Motor neuron (in vitro differentiated cells): Measurements from ENCODE around the gene SMIM30. TPM values are rescaled to one million over a fixed set of nuclear protein-coding genes. Genes with fewer than 3 reads are reported as not detected.
"Not testable (repeated sequence)": the region's sequence is repeated elsewhere in the genome, so short reads cannot be mapped to it uniquely, and the experiment has no call there.

ENCODE experiments used
- ATAC-seq, 8 experiments: fragments of 200-7000 bp; cut with Tn5 transposase; replicated peaks in 6 of 8; 2 replicates each; pipeline ENCODE4 v1.8.0; 2021; ENCODE audit warnings: mild to moderate bottlenecking in 8 of 8, moderate library complexity in 8 of 8
- H3K27ac ChIP-seq, 2 donors: fragments of 250-450 bp; sonication (Bioruptor Pico); 2 replicates each; pipeline ENCODE4 v1.9.0; 2021; ENCODE audit warnings: antibody characterized with exemption in 2 of 2, mild to moderate bottlenecking in 2 of 2, moderate library complexity in 1 of 2
- H3K4me1 ChIP-seq, 2 donors: fragments of 250-450 bp; sonication (Bioruptor Pico); replicated peaks in 1 of 2; 2 replicates each; pipeline ENCODE4 v1.6.1; 2021; ENCODE audit warnings: antibody characterized with exemption in 2 of 2, mild to moderate bottlenecking in 2 of 2, moderate library complexity in 1 of 2
- H3K4me3 ChIP-seq, 5 donors: fragments of 250-450 bp; sonication (Bioruptor Pico); 2 replicates each; pipeline ENCODE4 v1.9.0; 2021; ENCODE audit warnings: antibody characterized with exemption in 5 of 5, mild to moderate bottlenecking in 5 of 5, moderate library complexity in 4 of 5
- WGBS, 10 experiments: fragments of 450-650 bp; shearing (Covaris generic); methylation state at CpG; one replicate each; pipeline ENCODE4 v1.0.0; 2022; 5-methylcytosine and 5-hydroxymethylcytosine counted together
- in situ Hi-C, 9 experiments: fragments of 400-800 bp; cut with MboI; loops; one replicate each; pipeline ENCODE4 v1.15.0; 2021; ENCODE audit warnings: low sequenced_read_pairs in 9 of 9, low pct_unique_long_range_greater_than_20kb in 2 of 9; ENCODE audit not compliant: unreplicated experiment in 9 of 9
- total RNA-seq, 8 experiments: library from RNA; unstranded; fragments of 300-600 nt; gene quantifications; 2 replicates each; pipeline versions ENCODE4 v1.2.3 to v1.2.4, GENCODE V29; 2022

SMIM30 gene
- total RNA-seq, result 100 to 1,000 TPM in 1 of 8 experiments, 10 to 100 TPM in 7; 27.0 to 108 (median 66.6) TPM

- Histone ChIP-seq H3K4me1 (peaks cover 5 to 28% of the 10 kb centered on the region in 2 donors), H3K27ac (peak within 1 kb of the TSS; percentile 6 to 37), H3K4me3 (peak within 1 kb of the TSS; percentile 50 to 67 (median 52))
- in situ Hi-C loops, result no loop called here
- 0 to 4% (median 1%) methylated on average over 4 to 21 of the region's 35 CpGs for WGBS, 10 experiments
- peak; percentile 81 to 100 (median 100) for ATAC-seq
Measured at GRCh38 chr7:113118074-113118959, at the start of gene SMIM30. Gene SMIM30 (minus strand): TSS chr7:113118554. CDS start chr7:113117578, 976 bp downstream.

GRCh38 chr7:113166176-113166575 lies 47.8 kb upstream of the SMIM30 start:
- ATAC-seq, H3K4me3 ChIP-seq, H3K27ac ChIP-seq, H3K4me1 ChIP-seq: not testable (repeated sequence)
- WGBS, 10 experiments, result 14 to 100% methylated on average over 1 of the region's 1 CpG; no CpG with 5 or more reads in 8 of the 10 experiments
- in situ Hi-C loops, result loop anchor here in 2 of 9 experiments (10.0 to 25.0 kb wide), 3 partner anchors 49 to 246 kb away; no protein-coding TSS in a partner anchor

GRCh38 chr7:113161050-113161449 lies 42.7 kb upstream of the SMIM30 start:
- H3K27ac ChIP-seq, result no peak overlapping the region
- ATAC-seq, result no peak
- H3K4me1 ChIP-seq, result no peaks in the 10 kb centered on the region
- WGBS, 10 experiments, result 52 to 100% (median 89%) methylated on average over 1 to 2 of the region's 2 CpGs; no CpG with 5 or more reads in 1 of the 10 experiments
- in situ Hi-C loops, result loop anchor here in 2 of 9 experiments (10.0 to 25.0 kb wide), 3 partner anchors 54 to 251 kb away; no protein-coding TSS in a partner anchor
- H3K4me3 ChIP-seq, result no peak overlapping the region

- Histone ChIP-seq H3K27ac (no peak overlapping the region), H3K4me3 (no peak overlapping the region), H3K4me1 (peaks cover 0 to 1% of the 10 kb centered on the region in 2 donors)
- ATAC-seq, result peak in 3 of 8 experiments; percentile 55 to 68 (median 67)
- WGBS, 10 experiments, result 0 to 70% (median 23%) methylated on average over 1 to 5 of the region's 5 CpGs; no CpG with 5 or more reads in 2 of the 10 experiments
- in situ Hi-C loops, result loop anchor here in 2 of 9 experiments (10.0 to 25.0 kb wide), 3 partner anchors 55 to 252 kb away; no protein-coding TSS in a partner anchor
Measured at GRCh38 chr7:113159746-113160339, 41.5 kb upstream of the SMIM30 start.

GRCh38 chr7:113158756-113159155 lies 40.4 kb upstream of the SMIM30 start:
- H3K27ac ChIP-seq, result no peak overlapping the region
- ATAC-seq, result no peak
- in situ Hi-C loops, result loop anchor here in 2 of 9 experiments (25.0 kb wide), 2 partner anchors 129 to 254 kb away; no protein-coding TSS in a partner anchor
- 30 to 86% (median 50%) methylated on average over 1 to 2 of the region's 2 CpGs; no CpG with 5 or more reads in 1 of the 10 experiments for WGBS, 10 experiments
- no peak overlapping the region for H3K4me3 ChIP-seq
- H3K4me1 ChIP-seq, result peaks cover 0 to 9% of the 10 kb centered on the region in 2 donors

- Histone ChIP-seq H3K4me1 (peaks cover 0 to 14% of the 10 kb centered on the region in 2 donors), H3K4me3 (no peak overlapping the region), H3K27ac (no peak overlapping the region)
- in situ Hi-C loops, result loop anchor here in 2 of 9 experiments (25.0 kb wide), 2 partner anchors 133 to 258 kb away; no protein-coding TSS in a partner anchor
- peak in 4 of 8 experiments; percentile 36 to 82 (median 44) for ATAC-seq
- 23 to 69% (median 47%) methylated on average over 1 to 3 of the region's 3 CpGs; no CpG with 5 or more reads in 2 of the 10 experiments for WGBS, 10 experiments
Measured at GRCh38 chr7:113154117-113154516, 35.8 kb upstream of the SMIM30 start.

GRCh38 chr7:113144817-113145216 lies 26.5 kb upstream of the SMIM30 start:
- Histone ChIP-seq H3K27ac (no peak overlapping the region), H3K4me1 (peaks cover 12 to 37% of the 10 kb centered on the region in 2 donors), H3K4me3 (no peak overlapping the region)
- peak in 6 of 8 experiments; percentile 41 to 69 (median 45) for ATAC-seq
- 0 to 50% (median 0%) methylated on average over 1 of the region's 1 CpG; no CpG with 5 or more reads in 2 of the 10 experiments for WGBS, 10 experiments
- in situ Hi-C loops, result no loop called here

- ATAC-seq, result peak in 1 of 8 experiments; percentile 24
- Histone ChIP-seq H3K4me3 (no peak overlapping the region), H3K4me1 (peaks cover 12 to 37% of the 10 kb centered on the region in 2 donors), H3K27ac (no peak overlapping the region)
- WGBS, 10 experiments, result 11 to 93% (median 77%) methylated on average over 1 to 2 of the region's 2 CpGs; no CpG with 5 or more reads in 1 of the 10 experiments
- in situ Hi-C loops, result no loop called here
Measured at GRCh38 chr7:113143486-113144257, 25.3 kb upstream of the SMIM30 start.

GRCh38 chr7:113142385-113143119 lies 24.2 kb upstream of the SMIM30 start:
- H3K27ac ChIP-seq, result peak overlapping the region in 1 of 2 donors; percentile 31
- 17 to 73% (median 49%) methylated on average over 2 to 5 of the region's 5 CpGs for WGBS, 10 experiments

GRCh38 chr7:113141803-113142202 lies 23.4 kb upstream of the SMIM30 start:
- Histone ChIP-seq H3K4me1 (peaks cover 12 to 37% of the 10 kb centered on the region in 2 donors), H3K4me3 (no peak overlapping the region), H3K27ac (no peak overlapping the region)
- in situ Hi-C loops, result no loop called here
- peak in 3 of 8 experiments; percentile 4 to 60 (median 36) for ATAC-seq

More at GRCh38 chr7:113142385-113143119, 24.2 kb upstream of the SMIM30 start:
- in situ Hi-C loops, result no loop called here
- peaks cover 12 to 37% of the 10 kb centered on the region in 2 donors for H3K4me1 ChIP-seq
- ATAC-seq, result peak; percentile 64 to 97 (median 76)
- no peak overlapping the region for H3K4me3 ChIP-seq

- no peak overlapping the region for H3K4me3 ChIP-seq
- ATAC-seq, result no peak
- H3K27ac ChIP-seq, result no peak overlapping the region
- peaks cover 12 to 37% of the 10 kb centered on the region in 2 donors for H3K4me1 ChIP-seq
- in situ Hi-C loops, result no loop called here
- 0 to 89% (median 67%) methylated on average over 1 to 4 of the region's 4 CpGs; no CpG with 5 or more reads in 4 of the 10 experiments for WGBS, 10 experiments
Measured at GRCh38 chr7:113140956-113141355, 22.6 kb upstream of the SMIM30 start.
